ENCODE data around the gene LPP. TPM values are rescaled to one million over a fixed set of nuclear protein-coding genes. Genes with fewer than 3 reads are reported as not detected.
A peak's percentile ranks its signal among the peaks of the same experiment; 100 is the strongest.

LPP gene
- polyA plus RNA-seq, 1 experiment, result 76.3 TPM

DNA sequence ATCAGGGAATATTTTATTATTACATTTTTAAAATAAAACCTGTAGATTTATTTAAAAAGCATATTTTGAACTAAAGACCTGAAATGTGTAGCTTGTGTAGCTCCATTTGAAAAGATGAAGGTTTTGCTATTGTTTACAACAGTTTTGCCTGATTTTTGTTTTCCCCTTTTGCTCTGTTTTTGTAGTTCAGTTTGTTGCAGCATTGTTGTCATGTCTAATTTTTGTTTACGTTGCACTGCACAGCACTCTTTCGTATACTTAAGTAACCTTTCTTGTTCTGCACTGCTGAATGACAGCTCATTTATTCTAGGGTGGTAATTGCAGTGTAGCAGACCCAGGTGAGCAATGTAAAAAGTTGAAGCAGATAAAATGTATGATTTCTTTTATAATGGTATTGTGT, 435.8 kb downstream of the LPP start:
- Histone ChIP-seq H3K27ac (ENCODE audit: low read depth, low read length) (no peak overlapping the region), H3K4me3 (ENCODE audit: low read depth, low read length) (no peak overlapping the region), H3K9me3 (ENCODE audit: control insufficient read depth, insufficient read depth, low read length) (no peaks in the 10 kb centered on the region), H3K27me3 (ENCODE audit: control insufficient read depth, insufficient read depth, low read length) (no peaks in the 10 kb centered on the region)
- POLR2A ChIA-PET, result no interaction called here
- no peak for DNase-seq (ENCODE audit: low read depth, low spot score)
- CTCF ChIA-PET, result interaction anchor here (0.9 to 1.3 kb wide), 2 partner anchors 365 to 849 kb away, joined by 4 read pairs; no protein-coding TSS in a partner anchor
- TF ChIP-seq, protein P1, sequence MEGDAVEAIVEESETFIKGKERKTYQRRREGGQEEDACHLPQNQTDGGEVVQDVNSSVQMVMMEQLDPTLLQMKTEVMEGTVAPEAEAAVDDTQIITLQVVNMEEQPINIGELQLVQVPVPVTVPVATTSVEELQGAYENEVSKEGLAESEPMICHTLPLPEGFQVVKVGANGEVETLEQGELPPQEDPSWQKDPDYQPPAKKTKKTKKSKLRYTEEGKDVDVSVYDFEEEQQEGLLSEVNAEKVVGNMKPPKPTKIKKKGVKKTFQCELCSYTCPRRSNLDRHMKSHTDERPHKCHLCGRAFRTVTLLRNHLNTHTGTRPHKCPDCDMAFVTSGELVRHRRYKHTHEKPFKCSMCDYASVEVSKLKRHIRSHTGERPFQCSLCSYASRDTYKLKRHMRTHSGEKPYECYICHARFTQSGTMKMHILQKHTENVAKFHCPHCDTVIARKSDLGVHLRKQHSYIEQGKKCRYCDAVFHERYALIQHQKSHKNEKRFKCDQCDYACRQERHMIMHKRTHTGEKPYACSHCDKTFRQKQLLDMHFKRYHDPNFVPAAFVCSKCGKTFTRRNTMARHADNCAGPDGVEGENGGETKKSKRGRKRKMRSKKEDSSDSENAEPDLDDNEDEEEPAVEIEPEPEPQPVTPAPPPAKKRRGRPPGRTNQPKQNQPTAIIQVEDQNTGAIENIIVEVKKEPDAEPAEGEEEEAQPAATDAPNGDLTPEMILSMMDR (IDR thresholded peaks at IDR 0.05; ENCODE audit: low read depth, low read length), result no peak

- TF ChIP-seq, protein P1 (IDR thresholded peaks at IDR 0.05; ENCODE audit: low read depth, low read length), result no peak
- POLR2A ChIA-PET, result no interaction called here
- Histone ChIP-seq H3K4me3 (ENCODE audit: low read depth, low read length) (no peak overlapping the region), H3K9me3 (ENCODE audit: control insufficient read depth, insufficient read depth, low read length) (no peaks in the 10 kb centered on the region), H3K27ac (ENCODE audit: low read depth, low read length) (no peak overlapping the region), H3K27me3 (ENCODE audit: control insufficient read depth, insufficient read depth, low read length) (no peaks in the 10 kb centered on the region)
- CTCF ChIA-PET, result interaction anchor here (1.3 kb wide), 1 partner anchor 850 kb away, joined by 4 read pairs; no protein-coding TSS in a partner anchor
- DNase-seq (ENCODE audit: low read depth, low spot score), result no peak
These were observed 436.6 kb downstream of the LPP start for GRCh38 chr3:188590557-188590956.

DNA sequence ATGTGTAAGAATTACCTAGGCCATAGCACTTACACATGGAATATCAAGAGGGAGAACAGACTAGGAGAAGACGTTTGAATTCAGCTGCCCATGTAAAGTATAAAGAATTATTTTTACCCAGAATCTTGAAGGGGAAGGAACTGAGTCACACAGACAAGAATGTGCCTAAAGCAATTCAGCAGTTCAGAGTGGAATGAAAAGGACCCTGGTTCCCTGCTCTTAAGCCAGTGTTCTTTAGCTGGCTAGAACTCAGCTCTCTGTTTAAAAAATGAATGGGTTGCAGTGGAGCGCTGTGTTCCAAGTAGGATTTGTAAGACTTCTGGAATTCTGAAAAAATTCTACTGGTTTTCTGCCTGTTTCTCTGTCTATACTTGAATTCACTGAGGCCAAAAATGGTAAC, 440.2 kb downstream of the LPP start:
- Histone ChIP-seq H3K4me3 (ENCODE audit: low read depth, low read length) (no peak overlapping the region), H3K9me3 (ENCODE audit: control insufficient read depth, insufficient read depth, low read length) (no peaks in the 10 kb centered on the region), H3K27me3 (ENCODE audit: control insufficient read depth, insufficient read depth, low read length) (no peaks in the 10 kb centered on the region), H3K27ac (ENCODE audit: low read depth, low read length) (no peak overlapping the region)
- CTCF ChIA-PET, result interaction anchor here (0.7 to 2.1 kb wide), 4 partner anchors 32 to 854 kb away, joined by 3 to 14 read pairs (median 4); no protein-coding TSS in a partner anchor
- POLR2A ChIA-PET, result interaction anchor here (0.5 kb wide), 1 partner anchor 231 kb away, joined by 3 read pairs; no protein-coding TSS in a partner anchor
- TF ChIP-seq, protein P1 (IDR thresholded peaks at IDR 0.05; ENCODE audit: low read depth, low read length), result no peak
- peak; percentile 80 for DNase-seq (ENCODE audit: low read depth, low spot score)

DNA sequence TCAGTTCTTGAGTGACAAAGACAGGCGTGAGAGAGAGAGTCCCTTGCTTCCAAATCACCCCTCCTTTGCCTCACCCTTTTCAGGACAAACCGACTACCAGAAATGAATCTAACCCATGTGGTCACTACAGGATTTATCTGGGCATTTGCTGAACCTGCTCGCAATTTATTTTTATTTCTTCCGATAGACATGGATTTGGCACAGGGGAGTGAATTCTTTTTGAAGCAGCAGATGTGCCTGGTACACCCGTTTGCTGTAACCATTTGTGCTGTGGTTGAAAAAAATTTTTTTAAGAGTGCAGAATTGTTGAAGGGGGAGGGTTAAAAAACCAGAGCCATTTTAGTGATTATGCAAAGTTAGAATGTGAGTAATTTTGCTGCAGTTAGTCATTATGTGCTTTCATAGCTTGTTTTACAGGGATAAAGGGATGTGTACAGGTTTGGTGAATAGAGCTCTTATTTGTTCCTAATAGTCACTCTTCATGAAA, 442.0 kb downstream of the LPP start:
- TF ChIP-seq, protein P1 (IDR thresholded peaks at IDR 0.05; ENCODE audit: low read depth, low read length), result no peak
- Histone ChIP-seq H3K27me3 (ENCODE audit: control insufficient read depth, insufficient read depth, low read length) (no peaks in the 10 kb centered on the region), H3K4me3 (ENCODE audit: low read depth, low read length) (no peak overlapping the region), H3K27ac (ENCODE audit: low read depth, low read length) (no peak overlapping the region), H3K9me3 (ENCODE audit: control insufficient read depth, insufficient read depth, low read length) (no peaks in the 10 kb centered on the region)
- peak; percentile 39 for DNase-seq (ENCODE audit: low read depth, low spot score)
- CTCF ChIA-PET, result interaction anchor here (0.6 to 2.6 kb wide), 5 partner anchors 12 to 857 kb away, joined by 3 to 13 read pairs (median 5); no protein-coding TSS in a partner anchor
- POLR2A ChIA-PET, result interaction anchor here (1.0 kb wide), 1 partner anchor 36 kb away, joined by 3 read pairs; no protein-coding TSS in a partner anchor

- no peaks in the 10 kb centered on the region for H3K27me3 ChIP-seq (ENCODE audit: control insufficient read depth, insufficient read depth, low read length)
- no peaks in the 10 kb centered on the region for H3K9me3 ChIP-seq (ENCODE audit: control insufficient read depth, insufficient read depth, low read length)
- TF ChIP-seq, protein P1 (IDR thresholded peaks at IDR 0.05; ENCODE audit: low read depth, low read length), result no peak
- POLR2A ChIA-PET, result no interaction called here
- no peak overlapping the region for H3K27ac ChIP-seq (ENCODE audit: low read depth, low read length)
- no peak for DNase-seq (ENCODE audit: low read depth, low spot score)
- H3K4me3 ChIP-seq (ENCODE audit: low read depth, low read length), result no peak overlapping the region
- CTCF ChIA-PET, result interaction anchor here (1.0 to 2.0 kb wide), 3 partner anchors 51 to 858 kb away, joined by 3 to 9 read pairs (median 3); no protein-coding TSS in a partner anchor
These were observed 444.9 kb downstream of the LPP start for GRCh38 chr3:188598894-188599293.
